Inflammatory macrophage treated with lipopolysaccharide for 4 hours (primary cell): ENCODE measurements around the gene NPIPB6.
"Not testable (repeated sequence)": the region's sequence is repeated elsewhere in the genome, so short reads cannot be mapped to it uniquely, and the experiment has no call there.

ENCODE experiments used
- DNase-seq: peaks from one replicate; pipeline ENCODE4 v3.0.0-alpha.2; 2020

The NPIPB6 gene

DNA sequence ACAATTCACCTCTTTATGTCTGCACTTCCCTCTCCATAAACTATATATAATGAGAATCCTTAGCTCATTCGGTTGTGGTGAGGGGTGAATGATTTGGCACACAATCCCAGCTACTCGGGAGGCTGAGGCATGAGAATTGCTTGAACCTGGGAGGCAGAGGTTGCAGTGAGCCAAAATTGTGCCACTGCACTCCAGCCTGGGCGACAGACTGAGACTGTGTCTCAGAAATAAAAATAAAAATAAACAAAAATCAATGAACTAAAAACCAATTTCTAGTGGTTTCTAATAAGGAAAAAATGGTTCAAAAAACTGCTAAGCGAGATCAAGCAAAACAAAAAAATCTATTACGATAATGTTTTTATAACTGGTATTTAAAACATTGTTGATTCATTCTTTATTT, at the start of gene NPIPB6:
Gene NPIPB6, minus strand, starts transcription at position 101 of the 400 bp plus-strand sequence. CDS start 686 bp downstream, outside the sequence.
- not testable (repeated sequence) for DNase-seq

DNA sequence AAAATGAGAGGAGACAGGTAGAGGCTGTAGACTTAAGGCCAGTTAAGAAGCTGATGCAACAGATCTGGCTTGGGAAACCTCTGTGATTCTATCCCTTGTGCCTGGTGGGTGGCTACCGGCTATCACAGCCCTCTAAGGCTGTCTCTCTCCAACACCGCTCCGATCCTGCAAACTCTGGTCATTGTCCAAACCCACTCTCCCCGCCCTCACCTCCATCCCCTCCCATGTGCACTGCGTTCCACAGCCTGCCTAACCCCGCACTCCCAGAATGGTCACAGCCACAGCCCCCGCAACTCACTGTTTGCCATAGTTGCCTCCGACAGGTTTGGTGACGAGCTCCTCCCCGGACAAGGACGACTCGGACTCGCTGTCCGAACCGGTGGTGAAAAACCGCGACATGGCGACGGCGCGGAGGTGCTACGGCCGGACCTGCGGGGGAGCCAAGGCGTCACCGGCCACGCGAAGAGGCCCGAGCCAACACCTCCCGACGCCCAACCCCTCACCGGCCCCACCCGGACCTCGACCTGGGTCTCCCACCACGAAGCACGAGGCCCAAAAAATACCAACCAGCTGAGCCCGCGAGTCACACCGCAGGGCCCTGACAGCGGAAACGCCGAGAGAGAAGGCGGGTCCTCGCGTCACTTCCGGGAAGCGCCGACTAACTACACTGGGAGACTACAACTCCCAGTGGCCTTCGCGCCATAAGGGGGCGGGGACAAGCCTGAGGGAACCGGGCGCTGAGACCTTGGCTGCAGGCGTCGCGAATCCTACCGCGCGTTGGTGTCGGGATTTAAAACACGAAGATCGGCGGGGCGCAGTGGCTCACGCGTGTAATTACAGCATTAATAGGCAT, 40.1 kb upstream of the NPIPB6 start, which contains the start of gene EIF3CL:
Gene EIF3CL, minus strand, starts transcription at position 622 of the 853 bp plus-strand sequence. Its CDS starts 223 bp downstream, at position 399.
- not testable (repeated sequence) for DNase-seq

GRCh38 chr16:28392054-28392453, 28.7 kb upstream of the NPIPB6 start:
- not testable (repeated sequence) for DNase-seq

- not testable (repeated sequence) for DNase-seq
Measured at GRCh38 chr16:28382177-28382867, 19.0 kb upstream of the NPIPB6 start.

- DNase-seq: not testable (repeated sequence)
Measured at GRCh38 chr16:28377822-28378221, 14.5 kb upstream of the NPIPB6 start.

GRCh38 chr16:28377108-28377625, 13.9 kb upstream of the NPIPB6 start:
- not testable (repeated sequence) for DNase-seq

GRCh38 chr16:28375115-28375514, 11.8 kb upstream of the NPIPB6 start:
- DNase-seq: not testable (repeated sequence)

- not testable (repeated sequence) for DNase-seq
Measured at GRCh38 chr16:28374281-28374680, 11.0 kb upstream of the NPIPB6 start.

GRCh38 chr16:28367926-28368325, 4.6 kb upstream of the NPIPB6 start:
- not testable (repeated sequence) for DNase-seq

DNA sequence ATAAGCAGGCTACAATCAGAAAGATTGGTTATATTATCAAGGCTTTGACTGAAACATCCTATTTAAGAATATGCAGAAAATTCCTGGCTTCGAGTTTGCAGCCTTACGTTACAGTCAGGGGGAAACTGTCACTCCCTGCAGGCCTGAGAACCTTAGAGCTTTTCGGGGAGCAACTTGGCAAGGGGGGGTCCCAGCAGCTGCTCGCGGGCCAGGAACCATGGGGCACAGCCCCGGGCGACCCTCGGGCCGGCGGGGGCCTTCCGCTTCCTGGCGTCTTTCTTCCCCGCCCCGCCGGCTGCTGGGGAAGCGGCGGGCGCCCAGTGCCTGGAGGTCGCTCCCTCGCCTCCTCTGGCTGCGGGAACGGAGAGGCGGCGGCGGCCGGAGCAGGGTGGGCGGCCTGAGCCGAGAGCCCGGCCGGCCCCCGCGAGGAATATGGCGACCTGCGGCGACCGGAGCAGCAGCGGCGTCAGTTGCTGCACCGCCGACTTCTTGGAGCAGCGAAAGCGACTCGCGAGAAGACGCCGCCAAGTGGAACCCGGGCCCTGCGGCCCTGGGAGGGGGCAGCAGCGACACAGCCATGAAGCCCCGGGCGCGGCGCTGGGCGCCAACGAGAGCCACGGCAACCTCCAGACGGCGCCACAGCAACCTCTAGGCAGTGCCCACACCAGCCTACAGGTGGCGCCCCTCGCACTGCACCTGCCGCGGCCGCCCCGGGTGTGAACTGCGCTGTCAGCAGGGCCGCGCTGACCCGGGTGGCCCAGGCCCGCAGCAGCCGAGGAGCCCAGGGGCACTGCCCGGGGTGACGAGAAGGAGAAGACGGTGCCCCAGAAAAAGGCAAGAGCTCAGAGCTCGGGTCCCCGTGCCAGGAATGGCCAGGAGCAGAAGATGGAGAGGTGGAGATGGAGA, 1.2 kb upstream of the NPIPB6 start:
- not testable (repeated sequence) for DNase-seq

- not testable (repeated sequence) for DNase-seq
Measured at GRCh38 chr16:28362600-28362999, 708 bp downstream of the NPIPB6 start.

DNA sequence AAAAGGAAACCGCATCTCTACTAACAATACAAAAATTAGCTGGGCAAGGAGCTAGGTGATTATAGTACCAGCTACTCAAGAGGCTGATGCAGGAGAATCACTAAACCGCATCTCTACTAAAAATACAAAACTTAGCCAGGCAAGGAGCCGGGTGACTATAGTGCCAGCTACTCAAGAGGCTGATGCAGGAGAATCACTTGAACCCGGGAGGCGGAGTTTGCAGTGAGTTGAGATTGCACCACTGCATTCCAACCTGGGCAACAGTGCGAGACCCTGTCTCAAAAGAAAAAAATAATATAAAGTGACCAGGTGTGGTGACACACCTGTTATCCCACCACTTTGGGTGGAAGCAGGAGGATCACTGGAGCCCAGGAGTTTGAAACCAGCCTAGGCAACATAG, 25.1 kb downstream of the NPIPB6 start:
- not testable (repeated sequence) for DNase-seq

GRCh38 chr16:28336940-28337710, 26.2 kb downstream of the NPIPB6 start:
- DNase-seq: not testable (repeated sequence)

DNA sequence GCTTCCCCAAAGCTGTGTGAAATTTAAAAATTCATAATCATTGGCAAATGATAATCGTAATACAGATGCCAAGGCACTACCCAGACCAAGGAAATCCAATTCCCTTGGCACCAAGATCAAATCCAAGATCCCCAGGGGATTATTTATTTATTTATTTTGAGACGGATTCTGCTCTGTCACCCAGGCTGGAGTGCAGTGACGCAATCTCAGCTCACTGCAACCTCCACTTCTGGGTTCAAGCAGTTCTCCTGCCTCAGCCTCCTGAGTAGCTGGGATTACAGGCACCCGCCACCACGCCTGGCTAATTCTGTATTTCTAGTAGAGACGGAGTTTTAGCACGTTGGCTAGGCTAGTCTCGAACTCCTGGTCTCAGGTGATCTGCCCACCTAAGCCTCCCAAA, 27.6 kb downstream of the NPIPB6 start:
- not testable (repeated sequence) for DNase-seq

DNA sequence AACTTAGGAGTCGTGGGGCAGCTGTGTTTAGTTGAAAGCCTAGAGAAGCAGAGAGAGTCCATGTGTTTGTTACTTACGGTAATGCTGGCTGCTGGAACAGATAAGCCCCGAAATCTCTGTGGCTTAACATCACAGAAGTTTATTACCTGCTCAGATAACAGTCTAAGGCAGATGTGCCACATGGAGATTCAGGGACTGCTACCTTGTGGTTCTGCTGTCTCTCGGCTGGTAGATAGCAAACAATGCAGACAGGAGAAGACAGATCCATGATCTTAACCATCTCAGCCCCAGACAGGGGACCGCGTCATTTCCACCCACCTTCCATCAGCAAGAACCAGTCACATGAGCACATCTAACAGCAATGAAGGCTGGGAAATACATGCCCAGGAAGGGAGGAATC, 30.7 kb downstream of the NPIPB6 start:
- not testable (repeated sequence) for DNase-seq

DNA sequence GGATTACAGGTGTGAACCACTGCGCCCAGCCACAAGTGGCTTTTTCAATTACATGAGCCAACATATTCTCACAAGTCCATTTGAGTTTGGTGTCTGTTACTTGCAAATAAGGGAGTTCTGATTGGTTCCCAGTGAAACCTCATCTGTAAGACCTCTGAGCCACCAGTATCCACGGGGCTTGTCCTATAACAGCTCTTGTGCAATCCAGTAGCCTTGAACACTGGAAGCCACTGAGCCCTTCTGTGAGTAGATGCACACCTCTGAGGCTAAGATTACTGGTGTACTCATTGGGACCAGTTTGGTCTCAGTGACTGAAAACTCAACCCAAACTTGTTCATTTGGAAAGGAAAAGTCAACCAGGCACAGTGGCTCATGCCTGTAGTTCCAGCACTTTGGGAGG, 32.3 kb downstream of the NPIPB6 start:
- DNase-seq: not testable (repeated sequence)

GRCh38 chr16:28330232-28330631, 33.1 kb downstream of the NPIPB6 start:
- DNase-seq: not testable (repeated sequence)

DNA sequence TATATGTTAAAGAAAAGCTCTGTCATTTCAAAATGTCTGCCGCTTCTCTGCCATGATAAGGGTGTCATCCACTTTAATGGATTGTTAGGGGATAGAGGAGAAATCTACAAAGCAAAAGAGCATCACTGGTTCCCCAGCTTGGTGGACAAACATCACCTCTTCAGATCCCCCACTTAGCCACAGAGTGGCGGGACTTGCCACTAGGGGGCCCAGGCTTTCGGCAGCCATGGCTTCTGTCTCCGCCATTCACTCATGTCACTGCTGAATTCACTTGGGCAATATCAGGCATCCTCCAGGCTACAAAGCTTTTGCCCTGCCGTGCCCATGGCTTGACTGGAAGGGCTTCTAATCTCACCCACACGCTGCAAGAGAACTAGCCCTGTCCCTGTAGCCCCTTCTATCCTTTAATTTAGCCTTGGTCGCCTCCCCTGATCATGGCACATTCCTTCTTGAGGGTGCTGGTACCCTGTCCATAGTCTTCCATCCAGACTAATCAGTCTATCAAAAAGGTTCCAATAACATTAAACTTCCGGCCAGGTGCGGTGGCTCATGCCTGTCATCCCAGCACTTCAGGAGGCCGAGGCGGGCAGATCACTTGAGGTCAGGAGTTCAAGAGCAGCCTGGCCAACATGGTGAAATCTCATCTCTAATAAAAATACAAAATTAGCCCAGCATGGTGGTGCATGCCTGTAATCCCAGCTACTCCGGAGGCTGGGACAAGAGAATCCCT, 36.3 kb downstream of the NPIPB6 start:
- DNase-seq: peak; percentile 56

DNA sequence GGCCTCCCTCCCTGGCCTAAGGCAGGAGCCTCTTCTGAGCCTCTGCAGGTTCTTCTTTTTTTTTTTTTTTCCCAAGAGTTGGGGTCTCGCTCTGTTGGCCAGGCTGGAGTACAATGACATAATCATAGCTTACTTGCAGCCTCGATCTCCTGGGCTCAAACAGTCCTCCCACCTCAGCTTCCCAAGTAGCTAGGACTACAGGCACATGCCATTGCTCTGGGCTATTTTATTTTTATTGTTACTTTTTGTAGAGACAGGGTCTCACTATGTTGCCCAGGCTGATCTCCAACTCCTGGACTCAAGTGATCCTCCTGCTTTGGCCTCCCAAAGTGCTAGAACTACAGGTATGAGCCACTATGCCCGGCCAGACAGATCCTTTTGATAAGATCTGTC, 38.4 kb downstream of the NPIPB6 start:
- DNase-seq: no peak

DNA sequence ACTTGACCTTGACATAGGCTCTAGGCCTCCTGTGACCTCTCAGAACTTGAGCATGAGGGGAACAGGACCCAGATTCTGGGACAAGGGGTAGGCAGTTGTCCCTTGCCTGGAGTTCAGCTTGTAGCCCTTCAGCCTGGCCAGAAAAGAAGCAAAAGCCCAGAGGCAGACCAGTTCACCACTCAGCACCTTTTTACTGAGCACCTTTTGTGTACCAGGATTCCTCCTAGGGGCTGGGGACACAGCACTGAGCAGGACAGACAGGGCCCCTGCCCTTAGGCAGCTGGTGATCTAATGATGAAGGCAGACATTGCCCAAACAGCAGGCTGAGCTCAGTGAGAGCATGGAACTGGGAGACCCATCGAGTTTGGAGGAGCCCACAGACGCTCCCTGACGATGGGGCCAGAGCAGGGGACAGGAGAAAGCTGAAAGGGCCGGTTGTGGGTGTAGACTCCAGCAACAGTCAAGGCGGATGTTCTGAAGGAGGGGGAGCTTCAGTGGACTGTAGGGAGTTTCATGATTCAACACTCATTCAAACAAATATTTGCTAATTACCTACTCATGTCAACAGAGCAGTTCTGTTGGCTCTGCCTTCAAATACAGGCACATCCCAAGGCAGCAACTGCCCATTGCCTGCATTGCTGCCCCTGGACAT, 38.9 kb downstream of the NPIPB6 start:
- no peak for DNase-seq
